CD1c-positive myeloid dendritic cell (primary cell): Measurements from ENCODE around the gene PLG.
"Not testable (repeated sequence)": the region's sequence is repeated elsewhere in the genome, so short reads cannot be mapped to it uniquely, and the experiment has no call there.

ENCODE experiments used
- DNase-seq: peaks from one replicate; pipeline ENCODE4 v3.0.0-alpha.2; 2016; ENCODE audit errors: extremely low spot score

PLG gene

DNA sequence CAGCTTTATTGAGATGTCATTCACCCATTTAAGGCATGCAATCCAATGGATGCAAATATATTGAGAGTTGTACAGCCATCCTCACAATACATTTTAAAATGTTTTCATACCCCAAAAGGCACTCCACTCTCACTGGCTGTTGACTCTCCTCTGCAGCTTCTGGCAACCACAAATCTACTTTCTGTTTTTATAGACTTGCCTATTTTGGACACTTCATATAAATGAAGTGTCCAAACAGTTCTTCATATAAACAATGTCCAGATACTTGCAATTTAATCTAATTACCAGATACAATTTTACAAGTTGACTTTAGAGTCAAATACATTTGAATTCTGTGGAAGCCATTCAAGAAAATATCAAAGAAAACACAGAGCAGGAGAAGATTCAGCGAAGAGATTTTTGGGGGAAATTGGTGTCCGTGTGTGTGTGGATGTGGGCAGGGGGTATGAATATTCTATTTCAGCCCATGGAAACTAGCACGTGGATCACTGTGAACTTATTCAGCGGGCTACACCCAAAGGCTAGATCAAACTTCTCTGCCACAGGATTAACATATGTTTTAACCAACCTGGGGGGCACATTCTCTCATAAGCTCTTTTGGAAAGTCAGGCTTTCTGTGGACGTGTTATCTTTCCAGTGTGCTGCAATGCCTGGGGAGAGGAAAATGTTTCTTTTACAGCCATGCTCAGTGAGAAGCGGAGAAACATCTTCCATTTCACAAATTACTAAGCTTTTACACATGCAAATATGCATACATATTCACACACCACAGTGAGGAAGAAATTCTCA is 73.9 kb downstream of the PLG start:
- no peak for DNase-seq

DNA sequence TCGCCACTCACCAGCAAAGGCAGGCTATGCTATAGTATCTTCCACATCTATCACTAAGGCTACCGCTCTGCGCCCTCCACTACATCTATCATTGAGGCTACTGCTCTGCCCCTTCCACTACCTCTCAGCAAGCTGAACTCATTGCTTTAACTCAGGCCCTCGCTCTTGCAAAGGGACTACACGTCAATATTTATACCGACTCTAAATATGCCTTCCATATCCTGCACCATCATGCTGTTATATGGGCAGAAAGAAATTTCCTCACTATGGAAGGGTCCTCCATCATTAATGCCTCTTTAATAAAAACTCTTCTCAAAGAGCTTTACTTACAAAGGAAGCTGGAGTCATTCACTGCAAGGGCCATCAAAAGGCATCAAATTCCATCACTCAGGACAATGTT is 77.1 kb downstream of the PLG start:
- DNase-seq: not testable (repeated sequence)

DNA sequence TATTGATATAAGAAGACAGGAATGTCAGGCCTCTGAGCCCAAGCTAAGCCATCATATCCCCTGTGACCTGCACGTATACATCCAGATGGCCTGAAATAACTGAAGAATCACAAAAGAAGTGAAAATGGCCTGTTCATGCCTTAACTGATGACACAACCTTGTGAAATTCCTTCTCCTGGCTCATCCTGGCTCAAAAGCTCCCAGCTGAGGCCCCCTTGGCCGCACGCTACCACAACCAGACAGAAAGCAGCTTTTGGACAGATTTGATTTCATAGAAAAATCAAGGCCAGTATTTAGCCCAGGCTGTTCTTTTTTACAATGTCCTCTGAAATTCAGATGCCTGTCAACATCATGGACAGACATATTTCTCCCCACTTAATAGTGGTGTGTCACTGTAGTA is 78.6 kb downstream of the PLG start:
- DNase-seq: not testable (repeated sequence)

DNA sequence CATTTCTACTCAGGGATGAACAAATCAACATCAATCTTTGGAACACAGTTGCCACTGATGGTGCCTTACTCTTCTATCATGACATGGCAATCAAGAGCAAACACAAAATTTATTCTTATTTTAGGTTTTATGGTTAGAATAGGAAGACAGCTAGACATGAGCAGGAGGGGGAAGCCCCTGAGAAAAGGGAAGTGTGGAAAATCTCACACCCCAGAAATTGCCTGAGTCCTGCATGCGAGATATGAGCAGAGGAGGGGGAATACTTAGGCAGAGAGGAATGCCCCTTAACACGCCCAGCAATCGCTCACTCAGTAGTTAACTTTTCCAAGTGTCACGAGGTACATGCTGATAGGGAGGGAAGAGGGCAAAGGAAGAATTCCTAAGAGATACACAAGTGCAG is 79.3 kb downstream of the PLG start:
- no peak for DNase-seq

DNA sequence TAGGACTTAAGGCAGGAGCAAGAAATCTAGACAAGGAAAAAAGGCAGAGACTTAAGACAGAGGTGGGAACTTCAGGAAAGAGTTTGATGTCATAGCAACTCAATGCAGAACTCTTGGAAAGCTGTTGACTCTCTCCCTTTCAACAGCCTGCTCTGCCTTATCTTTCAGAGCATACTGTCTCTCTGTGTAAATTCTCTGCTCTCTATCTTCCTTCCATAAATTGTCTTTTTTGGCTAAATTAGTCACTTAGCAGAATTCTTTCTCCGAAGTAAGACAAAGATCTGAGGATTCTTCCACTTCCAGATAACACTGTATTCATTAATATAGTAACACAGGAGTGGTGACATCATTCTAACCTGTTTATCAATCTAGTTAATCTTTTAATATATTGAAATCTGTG is 80.2 kb downstream of the PLG start:
- DNase-seq: no peak

DNA sequence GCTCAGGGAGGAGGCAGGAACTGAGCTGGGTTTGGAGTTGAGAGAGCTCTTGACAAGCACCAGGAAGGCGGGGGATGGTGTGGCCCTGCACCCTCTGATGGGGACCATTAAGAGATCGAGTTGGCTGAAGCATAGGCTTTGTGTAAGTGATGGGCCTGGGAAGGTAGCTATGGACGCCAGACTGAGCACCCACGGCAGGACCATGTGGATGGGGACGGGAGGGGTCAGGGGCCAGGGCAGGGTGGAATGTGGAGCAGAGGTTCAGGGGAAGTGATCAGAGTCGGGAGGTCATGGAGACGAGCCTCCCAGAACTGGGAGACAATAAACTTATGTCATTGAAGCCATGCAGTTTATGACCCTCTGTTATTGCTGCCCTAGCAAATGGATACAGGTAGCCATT is 81.7 kb downstream of the PLG start:
- DNase-seq: no peak

DNA sequence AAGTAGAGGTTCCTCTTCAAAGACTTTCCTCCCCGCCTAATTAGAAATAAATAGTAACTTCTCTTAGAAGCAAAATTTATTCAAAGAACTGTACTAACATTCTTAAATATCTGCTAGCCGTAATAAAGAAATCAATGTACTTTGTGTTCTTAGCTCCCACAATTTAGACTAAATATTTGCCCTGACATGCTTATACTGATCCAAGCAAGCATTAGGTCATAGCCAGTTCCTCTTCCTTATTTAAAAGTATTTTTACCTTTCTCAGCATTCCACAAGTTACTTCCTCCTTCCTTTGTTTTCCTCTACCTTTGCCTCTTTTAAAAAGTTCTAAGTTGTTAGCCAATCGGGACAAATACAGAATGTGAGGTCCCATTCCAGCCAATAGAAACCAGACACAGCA is 86.1 kb downstream of the PLG start:
- DNase-seq: not testable (repeated sequence)

DNA sequence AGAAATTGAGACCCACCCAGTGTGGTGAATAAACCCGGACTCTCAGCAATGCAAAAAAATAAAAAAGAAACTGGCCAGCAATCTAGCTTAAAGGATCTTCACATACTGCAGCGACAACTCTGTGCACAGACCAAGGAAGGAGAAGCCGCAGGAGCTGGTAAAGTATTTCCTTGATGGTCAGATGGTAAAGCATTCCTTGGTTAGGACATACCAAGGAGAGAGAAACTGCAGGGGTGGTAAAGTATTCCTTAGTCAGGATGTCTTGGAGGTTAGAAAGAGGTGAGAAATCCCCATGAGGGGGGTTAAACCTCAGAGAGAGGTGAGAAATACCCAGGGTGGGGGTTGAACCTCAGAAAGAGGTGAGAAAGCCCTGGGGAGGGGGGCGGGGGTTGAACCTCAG is 86.8 kb downstream of the PLG start:
- DNase-seq: no peak

DNA sequence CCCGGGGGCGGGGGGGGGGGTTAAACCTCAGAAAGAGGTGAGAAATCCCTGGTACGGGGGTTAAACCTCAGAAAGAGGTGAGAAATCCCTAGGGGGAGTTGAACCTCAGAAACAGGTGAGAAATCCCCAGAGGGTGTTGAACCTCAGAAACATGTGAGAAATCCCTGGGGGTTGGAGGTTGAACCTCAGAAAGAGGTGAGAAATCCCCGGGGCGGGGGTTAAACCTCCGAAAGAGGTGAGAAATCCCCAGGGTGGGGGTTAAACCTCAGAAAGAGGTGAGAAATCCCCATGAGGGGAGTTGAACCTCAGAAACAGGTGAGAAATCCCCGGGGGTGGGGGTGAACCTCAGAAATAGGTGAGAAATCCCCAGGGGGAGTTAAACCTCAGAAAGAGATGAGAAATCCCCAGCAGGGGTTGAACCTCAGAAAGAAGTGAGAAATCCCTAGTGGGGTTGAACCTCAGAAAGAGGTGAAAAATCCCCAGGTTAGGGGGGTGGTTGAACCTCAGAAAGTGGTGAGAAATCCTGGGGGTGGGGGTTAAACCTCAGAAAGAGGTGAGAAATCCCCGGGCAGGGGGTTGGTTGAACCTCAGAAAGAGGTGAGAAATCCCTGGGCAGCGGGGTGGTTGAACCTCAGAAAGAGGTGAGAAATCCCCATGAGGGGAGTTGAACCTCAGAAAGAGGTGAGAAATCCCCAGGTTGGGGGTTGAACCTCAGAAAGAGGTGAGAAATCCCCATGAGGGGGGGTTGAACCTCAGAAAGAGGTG is 87.4 kb downstream of the PLG start:
- DNase-seq: no peak

DNA sequence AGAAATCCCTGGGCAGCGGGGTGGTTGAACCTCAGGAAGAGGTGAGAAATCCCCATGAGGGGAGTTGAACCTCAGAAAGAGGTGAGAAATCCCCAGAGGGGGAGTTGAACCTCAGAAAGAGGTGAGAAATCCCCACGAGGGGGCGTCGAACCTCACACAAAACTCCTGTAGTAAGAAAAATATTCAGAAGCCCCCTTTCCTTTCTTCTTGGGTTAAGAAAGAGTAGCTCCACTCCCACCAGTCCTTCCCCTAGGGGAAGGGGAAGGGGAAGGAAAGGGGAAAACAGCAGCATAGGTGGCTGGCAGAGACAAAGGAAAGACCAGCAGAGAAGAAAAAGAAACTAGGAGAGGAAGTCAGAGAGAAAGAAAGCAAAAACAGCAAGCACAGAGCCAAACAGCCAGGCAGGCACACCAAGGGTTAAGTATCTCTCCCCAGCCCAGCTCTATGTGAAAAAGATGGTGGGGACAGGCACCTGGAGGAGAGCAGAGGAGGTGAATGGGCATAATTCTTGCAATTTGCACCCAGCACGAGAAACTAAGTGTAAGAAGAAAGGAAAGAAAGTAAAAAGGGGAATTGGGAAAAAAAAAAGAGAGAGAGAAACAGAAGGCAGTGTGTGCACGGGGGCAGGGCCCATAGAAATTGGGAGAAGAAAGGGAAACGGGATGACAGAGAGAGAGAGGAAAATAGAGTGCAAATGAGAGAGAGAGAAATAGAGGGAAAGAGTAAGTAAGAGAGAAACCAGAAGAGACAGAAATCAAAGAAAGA is 88.2 kb downstream of the PLG start:
- DNase-seq: no peak

DNA sequence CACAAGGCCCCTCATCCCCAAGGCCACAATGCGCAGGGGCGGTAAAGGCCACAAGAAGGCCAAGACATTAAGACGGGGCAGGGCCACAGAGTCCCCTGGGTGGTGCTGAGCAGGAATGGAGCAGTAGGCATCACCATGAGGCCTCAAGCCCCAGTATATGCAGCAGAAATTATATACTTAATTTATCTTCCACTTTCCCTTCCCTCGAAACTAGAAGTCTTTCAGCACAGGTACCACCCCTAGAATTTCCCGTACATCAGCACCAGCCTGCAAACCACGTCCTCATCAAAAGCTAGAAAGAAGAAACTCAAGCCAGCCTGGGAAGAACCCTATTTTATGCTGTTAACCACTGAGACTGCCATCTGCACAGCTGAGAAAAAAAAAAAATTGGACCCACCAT is 89.4 kb downstream of the PLG start:
- no peak for DNase-seq

DNA sequence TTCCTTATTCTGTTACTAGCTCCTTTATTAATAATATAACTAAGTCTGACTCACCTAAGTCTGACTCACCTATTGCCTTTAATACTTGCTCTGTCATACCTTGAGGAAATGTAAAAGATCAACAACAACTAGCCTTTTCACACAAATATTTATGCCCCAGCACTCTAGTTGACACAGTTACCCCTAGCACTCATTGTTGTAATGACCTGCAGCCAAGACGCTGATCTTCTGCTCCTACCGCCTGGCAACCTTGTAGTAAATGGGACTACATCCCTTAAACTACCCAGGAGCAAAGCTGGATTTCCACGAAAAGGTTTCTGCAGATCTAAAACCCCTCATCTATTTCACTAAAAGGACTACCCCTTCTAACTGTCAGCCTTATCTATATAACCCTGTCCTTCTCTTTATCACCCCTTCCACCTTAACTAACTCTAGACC is 90.0 kb downstream of the PLG start:
- no peak for DNase-seq

DNA sequence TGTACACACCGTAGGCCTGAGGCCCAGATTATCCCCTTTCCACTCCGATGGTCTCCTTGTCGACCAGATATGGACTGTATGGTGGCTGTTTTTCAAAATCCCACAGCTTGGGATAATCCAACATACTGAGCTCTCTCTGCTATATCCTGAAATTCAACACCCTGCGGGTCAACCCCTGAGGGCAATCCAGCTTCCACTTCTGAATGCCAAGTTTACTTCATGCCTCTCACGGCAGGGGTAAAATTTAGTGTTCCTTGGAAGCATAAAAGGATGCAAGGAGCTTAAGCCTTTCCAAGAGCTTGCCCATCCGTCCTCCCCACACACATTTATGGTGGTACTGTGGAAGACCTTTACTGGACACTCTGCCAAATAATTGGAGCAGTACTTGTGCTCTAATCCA is 90.7 kb downstream of the PLG start:
- no peak for DNase-seq

DNA sequence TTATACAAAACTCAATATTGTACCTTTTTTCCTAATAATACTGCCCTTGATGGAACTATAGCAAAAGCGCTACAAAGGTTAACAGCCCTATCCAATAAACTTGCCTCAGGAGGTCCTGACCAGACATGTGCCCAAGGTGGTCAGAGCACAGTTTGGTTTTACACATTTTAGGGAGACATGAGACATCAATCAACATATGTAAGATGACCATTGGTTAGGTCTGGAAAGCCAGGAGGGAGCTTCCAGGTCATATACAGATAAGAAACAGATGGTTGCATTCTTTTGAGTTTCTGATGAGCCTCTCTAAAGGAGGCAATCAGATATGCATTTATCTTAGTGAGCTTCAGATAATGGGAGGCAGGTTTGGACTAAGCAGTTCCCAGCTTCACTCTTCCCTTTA is 91.6 kb downstream of the PLG start:
- DNase-seq: no peak

DNA sequence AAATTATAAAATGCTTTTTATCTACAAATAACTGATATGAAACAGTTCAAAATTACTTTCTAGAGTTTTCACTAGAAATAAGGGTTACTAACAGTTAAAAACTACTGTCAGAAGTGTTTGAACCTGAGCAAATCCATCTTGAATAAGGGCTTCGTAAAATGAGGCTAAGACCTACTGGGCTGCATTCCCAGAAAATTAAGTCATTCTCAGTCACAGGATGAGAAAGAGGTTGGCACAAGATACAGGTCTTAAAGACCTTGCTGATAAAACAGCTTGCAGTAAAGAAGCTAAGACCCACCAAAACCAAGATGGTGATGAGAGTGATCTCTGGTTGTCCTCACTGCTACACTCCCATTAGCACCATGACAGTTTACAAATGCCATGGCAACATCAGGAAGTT is 93.7 kb downstream of the PLG start:
- no peak for DNase-seq

DNA sequence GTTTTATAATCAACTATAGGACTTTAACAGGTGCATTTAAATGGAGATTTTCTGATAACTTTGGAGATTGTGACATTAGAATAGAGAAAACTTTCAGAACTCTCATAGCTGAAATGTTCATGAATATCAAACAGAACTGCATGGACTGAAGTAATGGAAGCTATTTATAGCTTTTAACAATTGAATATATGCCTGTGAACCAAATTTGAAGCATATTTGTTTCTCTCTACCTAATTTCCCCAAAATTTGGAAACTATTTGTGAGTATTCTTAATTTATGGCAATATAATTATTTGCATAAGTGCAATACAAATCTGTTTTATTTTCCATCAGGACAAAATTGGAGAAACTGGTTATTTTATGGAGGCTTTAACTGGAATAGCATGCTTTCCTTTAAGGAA is 96.6 kb downstream of the PLG start:
- DNase-seq: no peak

DNA sequence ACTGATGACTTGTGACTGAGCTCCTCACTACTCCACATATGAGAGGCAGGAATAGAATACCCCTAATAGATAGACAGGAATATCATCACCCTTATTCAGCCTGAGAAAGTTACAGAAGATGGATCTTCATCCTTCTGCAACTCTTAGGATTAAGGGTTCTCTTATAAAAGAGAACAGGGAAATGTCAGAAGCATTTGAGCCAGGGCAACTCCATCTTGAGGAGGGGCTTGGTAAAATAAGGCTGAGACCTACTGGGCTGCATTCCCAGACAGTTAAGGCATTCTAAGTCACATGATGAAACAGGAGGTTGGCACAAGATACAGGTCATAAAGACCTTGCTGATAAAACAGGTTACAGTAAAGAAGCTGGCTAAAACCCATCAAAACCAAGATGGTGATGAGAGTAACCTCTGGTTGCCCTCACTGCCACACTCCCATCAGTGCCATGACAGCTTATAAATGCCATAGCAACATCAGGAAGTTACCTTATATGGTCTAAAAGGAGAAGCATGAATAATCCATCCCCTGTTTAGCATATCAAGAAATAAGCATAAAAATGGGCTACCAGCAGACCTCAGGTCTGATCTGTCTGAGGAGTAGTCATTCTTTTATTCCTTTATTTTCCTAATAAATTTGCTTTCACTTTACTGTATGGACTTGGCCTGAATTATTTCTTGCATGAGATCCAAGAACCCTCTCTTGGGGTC is 97.9 kb downstream of the PLG start:
- no peak for DNase-seq

DNA sequence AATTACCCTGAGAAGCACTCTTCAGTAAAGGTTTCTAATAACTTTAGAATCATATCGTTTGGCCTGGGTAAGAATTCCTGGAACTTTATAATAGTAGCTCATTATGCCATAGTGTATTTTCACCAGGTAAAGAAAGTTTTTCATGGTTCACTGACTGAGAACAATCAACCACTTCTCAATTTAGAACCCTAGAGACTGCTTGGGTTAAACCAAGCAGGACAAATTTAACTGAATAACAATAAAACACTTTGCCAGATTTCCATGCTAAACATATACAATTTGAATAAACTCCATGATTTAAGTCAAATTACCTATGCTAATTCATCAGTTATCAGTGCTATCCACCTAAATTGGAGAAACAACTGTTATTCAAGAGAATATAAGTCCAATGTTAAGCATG is 99.4 kb downstream of the PLG start:
- no peak for DNase-seq

DNA sequence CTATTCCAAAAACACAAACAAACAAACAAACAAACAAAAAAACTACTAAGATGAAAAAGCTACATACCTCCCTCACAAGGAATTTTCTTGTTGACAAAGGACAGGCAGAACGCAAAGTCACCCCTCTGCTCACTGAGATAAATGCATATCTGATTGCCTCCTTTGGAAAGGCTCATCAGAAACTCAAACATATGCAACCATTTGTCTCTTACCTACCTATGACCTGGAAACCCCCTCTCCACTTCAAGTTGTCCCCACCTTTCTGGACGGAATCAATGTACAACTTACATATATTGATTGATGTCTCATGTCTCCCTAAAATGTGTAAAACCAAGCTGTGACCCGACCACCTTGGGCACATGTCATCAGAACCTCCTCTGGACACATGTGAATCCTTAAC is 100.0 kb downstream of the PLG start:
- DNase-seq: not testable (repeated sequence)
